IPS-15b (cell line): ENCODE data around the gene MAP3K5.

Source experiments
- H3K27me3 ChIP-seq: one replicate; pipeline ENCODE4 v1.6.1; 2013; ENCODE audit warnings: low read length; ENCODE audit not compliant: control insufficient read depth, insufficient read depth
- H3K36me3 ChIP-seq: one replicate; pipeline ENCODE4 v1.6.1; 2013; ENCODE audit warnings: low read length; ENCODE audit not compliant: control insufficient read depth, insufficient read depth
- H3K4me1 ChIP-seq: one replicate; pipeline ENCODE4 v1.6.1; 2013; ENCODE audit warnings: mild to moderate bottlenecking, low read length; ENCODE audit not compliant: control insufficient read depth, insufficient read depth
- H3K4me3 ChIP-seq: one replicate; pipeline ENCODE4 v1.5.1; 2013; ENCODE audit warnings: low read depth, low read length
- H3K9ac ChIP-seq: one replicate; pipeline ENCODE4 v1.6.1; 2013; ENCODE audit warnings: low read depth, mild to moderate bottlenecking, low read length
- H3K9me3 ChIP-seq: one replicate; pipeline ENCODE4 v1.6.1; 2013; ENCODE audit warnings: mild to moderate bottlenecking, low read length; ENCODE audit not compliant: control insufficient read depth, insufficient read depth

Gene MAP3K5

DNA sequence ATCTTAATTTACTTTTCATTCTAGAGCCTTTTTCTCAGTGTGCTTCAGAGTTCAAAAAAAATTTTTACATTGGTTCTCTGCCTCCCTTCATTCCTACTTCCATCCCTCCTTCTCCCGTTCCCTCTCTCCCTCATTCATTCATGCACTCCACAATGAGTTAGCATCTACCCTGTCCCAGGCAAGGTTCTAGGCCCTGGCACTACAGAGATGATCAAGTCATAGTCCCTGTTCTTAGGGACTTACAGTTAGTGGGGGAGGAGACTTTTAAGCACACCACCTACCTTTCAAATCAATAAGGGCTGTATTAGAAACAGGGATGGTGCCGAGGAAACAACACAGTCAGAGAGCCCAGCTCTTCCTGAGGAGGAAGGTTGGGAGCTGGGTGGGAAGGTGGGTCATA lies 40.3 kb downstream of the MAP3K5 start:
- no peaks in the 10 kb centered on the region for H3K27me3 ChIP-seq
- H3K9me3 ChIP-seq = no peaks in the 10 kb centered on the region
- H3K4me1 ChIP-seq = no peaks in the 10 kb centered on the region
- H3K36me3 ChIP-seq = no peaks in the 10 kb centered on the region
- no peak overlapping the region for H3K9ac ChIP-seq
- no peak overlapping the region for H3K4me3 ChIP-seq

DNA sequence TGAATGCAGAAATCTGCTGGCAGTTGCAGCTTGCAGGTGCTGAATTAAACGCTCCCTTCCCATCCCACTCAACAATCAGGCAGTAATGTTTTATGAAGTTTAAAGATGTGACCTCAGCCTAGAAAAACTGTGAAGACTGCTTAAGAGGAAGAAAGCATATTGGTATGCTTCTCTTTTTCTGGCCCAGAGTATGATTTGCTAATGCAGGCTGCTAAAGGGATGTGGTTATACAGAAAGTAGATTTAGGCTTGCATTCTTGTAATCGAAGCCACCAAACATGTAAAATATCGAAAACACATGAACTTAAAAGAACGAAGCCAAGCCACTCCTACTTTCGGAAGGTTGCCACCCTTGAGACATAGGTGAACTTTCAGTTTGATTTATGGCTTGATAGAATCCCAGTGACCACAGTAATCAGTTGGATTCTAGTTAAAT lies 40.7 kb downstream of the MAP3K5 start:
- no peak overlapping the region for H3K9ac ChIP-seq
- H3K4me3 ChIP-seq = no peak overlapping the region
- no peaks in the 10 kb centered on the region for H3K36me3 ChIP-seq
- H3K27me3 ChIP-seq = no peaks in the 10 kb centered on the region
- no peaks in the 10 kb centered on the region for H3K9me3 ChIP-seq
- H3K4me1 ChIP-seq = no peaks in the 10 kb centered on the region

DNA sequence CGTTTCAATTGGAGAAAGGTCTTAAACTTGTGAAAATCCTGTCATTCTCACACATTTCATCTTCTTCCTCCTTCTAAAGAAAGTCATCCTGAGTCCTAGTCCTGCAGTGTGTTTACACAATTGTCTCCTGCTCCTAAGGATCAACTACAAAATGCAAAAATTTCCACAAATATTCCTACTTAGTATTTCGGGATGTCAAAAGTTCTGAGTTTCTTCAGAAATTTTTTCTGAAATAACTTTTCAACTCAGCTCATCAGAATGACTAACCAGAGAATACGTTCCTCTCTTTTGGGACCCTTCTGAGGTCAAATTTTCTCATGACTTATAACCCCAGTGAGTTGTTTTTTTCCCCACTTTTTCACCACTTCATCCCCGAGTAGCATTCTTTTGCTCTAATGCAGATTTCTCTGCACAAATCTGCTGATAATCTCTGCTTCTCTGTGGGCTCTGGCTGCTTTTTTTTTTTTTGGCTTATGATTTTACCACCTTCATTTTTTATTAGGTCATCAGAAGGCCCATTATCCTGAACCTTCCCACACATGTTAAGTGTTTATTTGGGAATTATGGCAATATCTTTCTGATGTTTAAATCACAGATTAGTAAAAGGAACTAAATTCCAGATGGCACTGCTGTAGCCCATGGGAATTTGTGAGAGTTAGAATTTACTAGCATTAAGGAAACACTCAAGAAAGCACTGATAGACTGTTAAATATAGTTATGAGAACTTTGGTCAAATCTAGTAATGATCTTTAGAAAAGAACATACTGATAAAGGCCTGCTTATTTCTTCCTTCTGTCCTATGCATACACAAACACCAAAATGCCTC lies 41.4 kb downstream of the MAP3K5 start:
- no peak overlapping the region for H3K9ac ChIP-seq
- H3K4me1 ChIP-seq = no peaks in the 10 kb centered on the region
- H3K36me3 ChIP-seq = no peaks in the 10 kb centered on the region
- no peaks in the 10 kb centered on the region for H3K9me3 ChIP-seq
- no peaks in the 10 kb centered on the region for H3K27me3 ChIP-seq
- H3K4me3 ChIP-seq = no peak overlapping the region

DNA sequence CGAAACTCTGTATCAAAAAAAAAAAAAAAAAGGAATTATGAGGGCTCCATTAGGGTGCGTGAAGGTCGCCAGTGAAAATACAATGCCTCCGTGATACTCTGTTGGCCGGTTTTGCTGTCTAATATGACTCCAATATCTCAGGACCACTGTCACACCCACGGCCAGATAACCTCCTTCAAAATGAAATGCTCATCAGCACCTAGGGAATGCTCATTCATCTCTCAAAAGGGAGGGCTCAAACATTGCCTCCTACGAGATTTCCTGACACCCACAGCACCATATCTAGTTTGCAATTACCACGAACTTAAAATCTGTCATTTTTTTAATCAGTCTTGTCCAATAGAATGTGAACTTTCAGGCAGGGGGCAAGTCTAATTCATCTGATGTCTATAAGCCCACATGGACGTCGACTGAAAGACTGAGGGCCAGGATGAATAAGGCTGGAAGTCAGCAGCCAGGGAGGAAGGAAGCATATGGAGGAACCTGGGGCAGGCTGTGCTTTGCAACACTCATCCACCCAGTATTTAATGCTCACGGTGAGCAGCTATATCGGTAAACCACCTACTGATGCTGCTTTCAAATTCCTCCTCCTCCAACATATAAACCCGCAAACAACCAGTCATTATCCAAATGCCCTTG lies 42.8 kb downstream of the MAP3K5 start:
- Histone ChIP-seq H3K36me3 (no peaks in the 10 kb centered on the region), H3K27me3 (no peaks in the 10 kb centered on the region), H3K4me3 (no peak overlapping the region), H3K9me3 (no peaks in the 10 kb centered on the region), H3K4me1 (peaks cover 3% of the 10 kb centered on the region), H3K9ac (no peak overlapping the region)

DNA sequence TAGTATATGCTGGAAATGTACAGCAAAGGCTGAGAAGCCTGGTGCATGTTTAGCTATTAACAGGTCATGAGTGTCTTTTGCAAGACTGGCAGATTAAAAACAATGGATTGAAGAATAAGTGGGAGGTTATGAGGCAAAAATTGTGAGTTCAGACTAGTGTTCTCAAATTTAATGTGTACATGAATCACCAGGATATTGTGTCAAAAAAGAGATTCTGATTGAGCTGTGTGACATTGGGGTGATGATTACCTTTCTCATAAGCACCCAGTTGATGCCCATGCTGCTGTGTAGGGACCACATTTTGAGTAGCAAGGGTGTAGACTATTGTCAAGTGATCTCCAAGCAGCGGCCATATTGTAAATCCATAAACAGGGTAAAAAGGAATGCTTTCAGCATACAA lies 44.8 kb downstream of the MAP3K5 start:
- no peaks in the 10 kb centered on the region for H3K27me3 ChIP-seq
- H3K4me1 ChIP-seq = peaks cover 3% of the 10 kb centered on the region
- H3K9me3 ChIP-seq = no peaks in the 10 kb centered on the region
- H3K4me3 ChIP-seq = no peak overlapping the region
- H3K9ac ChIP-seq = no peak overlapping the region
- H3K36me3 ChIP-seq = no peaks in the 10 kb centered on the region

DNA sequence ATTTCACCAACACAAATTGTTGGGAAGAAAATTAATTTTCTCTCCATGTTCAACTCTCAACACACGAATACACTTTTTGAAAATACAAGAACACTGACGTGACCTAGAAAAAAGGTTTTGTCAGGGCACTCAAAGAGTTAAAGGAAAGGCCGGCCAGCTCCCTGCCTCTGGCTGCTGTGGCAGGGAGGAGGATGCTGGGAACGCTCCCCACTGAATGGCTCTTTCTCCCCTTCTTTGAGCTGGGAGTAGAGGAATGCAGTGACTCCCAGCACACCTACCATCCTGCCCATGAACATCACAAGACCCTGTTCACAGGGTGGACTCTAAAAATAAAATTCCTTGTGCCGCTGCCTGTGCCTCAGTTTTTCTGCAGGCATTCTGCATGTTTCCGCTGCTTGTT lies 47.0 kb downstream of the MAP3K5 start:
- Histone ChIP-seq H3K36me3 (no peaks in the 10 kb centered on the region), H3K9ac (no peak overlapping the region), H3K4me1 (peaks cover 3% of the 10 kb centered on the region), H3K4me3 (no peak overlapping the region), H3K9me3 (no peaks in the 10 kb centered on the region), H3K27me3 (no peaks in the 10 kb centered on the region)

DNA sequence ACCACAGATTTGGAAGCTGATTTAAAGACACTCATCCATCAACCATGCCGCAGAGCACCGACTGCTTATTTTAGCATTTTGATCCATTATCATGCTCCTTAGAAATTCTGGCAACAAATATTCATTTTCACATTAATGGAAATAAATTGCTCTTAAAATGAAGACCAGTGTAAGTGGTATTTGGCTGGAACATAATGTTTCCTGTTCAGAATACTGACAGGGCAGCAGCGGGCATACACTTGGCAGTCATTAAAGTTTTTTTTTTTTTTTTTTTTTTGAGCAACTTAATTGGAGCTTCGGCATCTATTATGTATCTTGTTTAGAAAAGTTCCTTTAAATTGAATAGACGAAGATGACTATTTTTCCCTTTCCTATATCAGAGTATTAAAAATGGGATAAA lies 47.4 kb downstream of the MAP3K5 start:
- no peaks in the 10 kb centered on the region for H3K27me3 ChIP-seq
- H3K9ac ChIP-seq = no peak overlapping the region
- no peaks in the 10 kb centered on the region for H3K36me3 ChIP-seq
- no peak overlapping the region for H3K4me3 ChIP-seq
- H3K9me3 ChIP-seq = no peaks in the 10 kb centered on the region
- H3K4me1 ChIP-seq = peaks cover 5% of the 10 kb centered on the region

DNA sequence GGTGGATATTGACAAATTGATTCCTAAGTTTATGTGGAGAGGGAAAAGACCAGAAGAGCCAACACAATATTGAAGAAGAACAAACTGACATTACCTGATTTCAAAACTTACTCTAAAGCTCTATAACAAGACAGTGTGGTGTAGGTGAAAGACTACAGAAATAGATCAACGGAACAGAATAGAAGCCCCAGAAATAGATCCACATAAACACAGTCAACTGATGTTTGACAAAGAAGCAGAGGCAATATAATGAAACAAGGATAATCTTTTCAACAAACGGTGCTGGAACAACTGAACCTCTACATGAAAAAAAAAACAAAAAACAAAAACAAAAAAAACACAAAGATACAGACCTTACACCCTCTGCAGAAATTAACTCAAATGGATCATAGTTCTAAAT lies 50.2 kb downstream of the MAP3K5 start:
- no peaks in the 10 kb centered on the region for H3K9me3 ChIP-seq
- H3K9ac ChIP-seq = no peak overlapping the region
- H3K36me3 ChIP-seq = no peaks in the 10 kb centered on the region
- peaks cover 5% of the 10 kb centered on the region for H3K4me1 ChIP-seq
- H3K27me3 ChIP-seq = no peaks in the 10 kb centered on the region
- H3K4me3 ChIP-seq = no peak overlapping the region

DNA sequence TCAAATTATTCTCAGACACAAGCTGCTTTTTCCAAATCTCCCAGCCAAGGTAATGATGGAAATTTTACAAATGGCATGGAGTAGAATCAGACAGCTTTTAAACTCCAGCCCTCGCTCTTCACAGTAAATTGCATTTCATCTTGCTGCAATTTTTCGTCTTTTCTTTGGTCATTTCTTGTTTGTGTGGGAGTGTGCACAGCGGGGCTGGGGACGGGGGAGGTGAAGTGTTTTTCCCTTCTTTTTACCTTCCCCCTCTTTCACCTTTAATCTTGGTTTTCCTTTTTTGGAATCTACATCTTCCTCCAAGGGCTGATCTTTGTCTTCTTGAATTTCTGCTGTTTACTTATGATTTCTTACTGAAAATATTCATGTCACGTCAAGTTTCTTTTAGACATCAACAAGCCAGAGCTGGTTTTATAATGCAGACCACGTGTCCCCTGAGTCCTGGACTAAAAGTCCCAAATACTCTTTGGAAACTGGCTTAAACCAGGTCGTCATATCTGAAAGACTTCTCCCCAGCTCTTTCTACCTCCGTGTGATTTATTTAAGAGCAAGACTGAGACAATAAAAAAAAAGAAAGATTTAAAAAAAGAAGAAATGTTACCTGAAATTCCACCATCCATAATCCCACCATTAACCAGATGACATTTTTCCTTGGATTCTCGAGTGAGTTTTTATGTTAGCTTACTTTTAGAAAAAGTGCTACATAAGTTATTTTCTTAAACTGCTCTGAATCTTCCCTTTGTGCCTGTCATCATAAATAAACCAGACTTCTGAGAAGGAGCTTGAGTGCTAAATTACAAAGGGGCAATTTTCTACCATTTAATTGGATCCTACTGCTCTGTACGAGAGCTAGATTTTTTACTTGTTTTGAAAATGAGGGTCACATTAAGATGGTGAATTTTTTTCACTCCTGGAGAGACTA lies 52.0 kb downstream of the MAP3K5 start:
- Histone ChIP-seq H3K36me3 (no peaks in the 10 kb centered on the region), H3K4me3 (no peak overlapping the region), H3K9me3 (no peaks in the 10 kb centered on the region), H3K9ac (no peak overlapping the region), H3K4me1 (peaks cover 3% of the 10 kb centered on the region), H3K27me3 (no peaks in the 10 kb centered on the region)

DNA sequence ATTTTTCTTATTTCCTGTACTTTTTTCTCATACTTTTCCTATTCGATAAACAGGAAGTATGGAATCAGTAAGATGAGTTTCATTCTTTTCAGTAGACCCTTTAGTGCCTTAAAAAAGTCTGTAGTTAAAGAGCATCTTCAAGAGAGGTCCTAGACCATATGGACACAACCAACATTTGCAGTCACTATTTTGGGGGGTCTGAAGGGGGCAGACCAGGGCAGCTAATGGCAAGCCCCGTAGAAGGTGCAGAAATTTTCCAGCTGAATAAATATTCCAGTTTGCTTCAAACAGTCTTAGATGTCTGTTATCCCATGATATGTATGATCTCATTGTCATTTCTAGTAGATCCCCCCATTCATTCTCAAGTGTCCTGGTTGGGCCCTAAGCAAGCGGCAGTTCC lies 52.8 kb downstream of the MAP3K5 start:
- H3K9ac ChIP-seq = no peak overlapping the region

DNA sequence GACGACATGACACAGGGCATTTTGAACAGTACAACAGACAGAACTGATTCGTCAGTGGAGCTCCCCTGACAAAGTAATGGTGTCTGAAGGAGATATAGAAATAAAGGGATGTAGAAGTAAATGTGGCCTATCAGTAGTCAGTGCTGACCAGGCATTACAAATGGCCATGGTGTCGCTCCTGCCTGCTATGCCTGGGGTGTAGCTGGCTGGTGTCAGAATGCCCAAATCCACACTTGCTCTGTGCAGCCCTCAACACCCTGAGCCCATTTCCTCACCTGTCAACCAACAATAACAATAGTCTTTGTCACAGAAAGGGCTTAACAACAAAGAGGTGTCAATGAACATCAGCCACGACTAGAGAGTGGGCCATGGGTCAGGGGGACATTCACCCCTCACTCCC lies 53.2 kb downstream of the MAP3K5 start:
- Histone ChIP-seq H3K4me3 (no peak overlapping the region), H3K9me3 (no peaks in the 10 kb centered on the region), H3K4me1 (peaks cover 3% of the 10 kb centered on the region), H3K27me3 (no peaks in the 10 kb centered on the region), H3K36me3 (no peaks in the 10 kb centered on the region), H3K9ac (no peak overlapping the region)

More for the DNA sequence above, 52.8 kb downstream of the MAP3K5 start:
- Histone ChIP-seq H3K36me3 (no peaks in the 10 kb centered on the region), H3K4me1 (peaks cover 3% of the 10 kb centered on the region), H3K4me3 (no peak overlapping the region), H3K27me3 (no peaks in the 10 kb centered on the region), H3K9me3 (no peaks in the 10 kb centered on the region)
